Measurements from ENCODE around the gene MYO18A. TPM values are rescaled to one million over a fixed set of nuclear protein-coding genes. Genes with fewer than 3 reads are reported as not detected.

The MYO18A gene
- total RNA-seq, 3 donors from 2014 or later: 31.5 to 71.1 (median 42.3) TPM

DNA sequence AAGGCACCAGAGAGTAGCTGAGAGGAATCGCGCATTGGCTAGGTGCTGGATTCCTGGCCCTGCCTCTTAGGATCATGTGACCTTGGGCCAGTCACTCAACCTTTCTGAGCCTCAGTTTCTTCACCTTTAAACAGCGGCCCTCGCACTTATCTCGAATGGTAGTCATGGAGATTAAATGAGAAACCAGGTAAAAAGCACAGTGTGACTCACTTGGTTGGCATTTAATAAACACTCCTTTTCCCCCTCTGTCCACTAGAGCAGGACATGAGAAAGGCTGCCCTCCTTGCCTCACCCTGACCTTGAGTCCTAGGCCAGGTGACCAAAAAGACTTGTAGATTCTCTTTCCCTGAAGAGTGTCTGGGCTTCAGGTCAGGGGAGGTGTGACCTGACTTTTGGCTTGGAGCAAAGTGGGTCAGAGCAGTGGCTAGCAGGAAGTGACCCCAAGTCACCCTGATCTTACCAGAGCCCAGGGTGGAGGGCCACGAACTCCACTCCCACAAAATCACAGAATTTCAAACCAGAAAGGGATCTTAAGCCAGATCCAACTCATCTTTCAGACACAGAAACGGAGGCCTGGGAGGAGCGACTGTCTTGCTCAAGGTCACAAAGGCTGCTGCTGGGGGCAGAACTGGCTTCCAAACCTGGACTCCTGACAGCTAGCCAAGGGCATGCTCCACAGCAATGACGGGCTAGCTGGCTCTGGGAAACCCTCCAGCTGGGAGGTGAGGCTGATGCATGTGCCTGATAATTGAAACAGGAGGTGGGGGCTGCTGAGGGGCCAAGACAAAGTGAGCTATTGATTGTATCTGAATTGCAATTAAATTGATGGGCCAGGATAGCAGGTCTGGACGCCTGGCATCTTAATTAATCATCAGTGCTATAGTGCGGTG, 72.0 kb downstream of the MYO18A start:
- peaks cover 0 to 19% of the 10 kb centered on the region in 2 donors for H3K4me1 ChIP-seq
- H3K36me3 ChIP-seq: no peaks in the 10 kb centered on the region
- no peak for TF ChIP-seq POLR2A (IDR thresholded peaks at IDR 0.05)
- TF ChIP-seq, protein P1, sequence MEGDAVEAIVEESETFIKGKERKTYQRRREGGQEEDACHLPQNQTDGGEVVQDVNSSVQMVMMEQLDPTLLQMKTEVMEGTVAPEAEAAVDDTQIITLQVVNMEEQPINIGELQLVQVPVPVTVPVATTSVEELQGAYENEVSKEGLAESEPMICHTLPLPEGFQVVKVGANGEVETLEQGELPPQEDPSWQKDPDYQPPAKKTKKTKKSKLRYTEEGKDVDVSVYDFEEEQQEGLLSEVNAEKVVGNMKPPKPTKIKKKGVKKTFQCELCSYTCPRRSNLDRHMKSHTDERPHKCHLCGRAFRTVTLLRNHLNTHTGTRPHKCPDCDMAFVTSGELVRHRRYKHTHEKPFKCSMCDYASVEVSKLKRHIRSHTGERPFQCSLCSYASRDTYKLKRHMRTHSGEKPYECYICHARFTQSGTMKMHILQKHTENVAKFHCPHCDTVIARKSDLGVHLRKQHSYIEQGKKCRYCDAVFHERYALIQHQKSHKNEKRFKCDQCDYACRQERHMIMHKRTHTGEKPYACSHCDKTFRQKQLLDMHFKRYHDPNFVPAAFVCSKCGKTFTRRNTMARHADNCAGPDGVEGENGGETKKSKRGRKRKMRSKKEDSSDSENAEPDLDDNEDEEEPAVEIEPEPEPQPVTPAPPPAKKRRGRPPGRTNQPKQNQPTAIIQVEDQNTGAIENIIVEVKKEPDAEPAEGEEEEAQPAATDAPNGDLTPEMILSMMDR (IDR thresholded peaks at IDR 0.05): no peak
- TF ChIP-seq POLR2AphosphoS5 (IDR thresholded peaks at IDR 0.05): no peak
- no peak overlapping the region for H3K27ac ChIP-seq
- H3K9me3 ChIP-seq: no peaks in the 10 kb centered on the region
- H3K4me3 ChIP-seq: no peak overlapping the region
- H3K27me3 ChIP-seq: no peaks in the 10 kb centered on the region
- DNase-seq (ENCODE audit: low spot score in 2 of 2): no peak
- intact Hi-C loops (cut with DNase I; ENCODE audit: low total_unique reads): no loop called here

DNA sequence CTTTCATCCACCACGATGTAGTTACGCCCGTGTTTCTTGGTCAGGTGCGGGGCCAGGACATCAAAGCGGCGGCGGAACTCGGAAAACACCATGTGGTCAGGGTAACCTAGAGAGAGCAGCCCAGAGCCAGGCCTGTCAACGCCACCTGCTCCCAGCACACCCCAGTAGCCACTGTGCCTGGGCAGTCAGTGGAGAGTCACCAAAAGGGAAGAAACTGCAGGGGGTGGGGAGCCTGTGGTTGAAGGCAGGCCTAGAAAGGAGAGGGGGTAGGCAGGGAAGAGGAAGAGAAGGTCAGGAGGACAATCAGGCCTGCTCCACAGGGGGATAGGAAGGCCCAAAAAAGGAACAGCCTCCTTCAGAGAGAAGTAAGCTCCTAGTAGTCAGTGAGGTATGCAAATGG, 73.1 kb downstream of the MYO18A start:
- Histone ChIP-seq H3K9me3 (no peaks in the 10 kb centered on the region), H3K4me1 (peaks cover 0 to 10% of the 10 kb centered on the region in 2 donors), H3K27ac (no peak overlapping the region), H3K4me3 (no peak overlapping the region), H3K27me3 (no peaks in the 10 kb centered on the region), H3K36me3 (no peaks in the 10 kb centered on the region)
- TF ChIP-seq, protein P1 (IDR thresholded peaks at IDR 0.05): no peak
- TF ChIP-seq POLR2AphosphoS5 (IDR thresholded peaks at IDR 0.05) (no peak), POLR2A (IDR thresholded peaks at IDR 0.05) (no peak)
- intact Hi-C loops (cut with DNase I; ENCODE audit: low total_unique reads): no loop called here
- no peak for DNase-seq (ENCODE audit: low spot score in 2 of 2)

DNA sequence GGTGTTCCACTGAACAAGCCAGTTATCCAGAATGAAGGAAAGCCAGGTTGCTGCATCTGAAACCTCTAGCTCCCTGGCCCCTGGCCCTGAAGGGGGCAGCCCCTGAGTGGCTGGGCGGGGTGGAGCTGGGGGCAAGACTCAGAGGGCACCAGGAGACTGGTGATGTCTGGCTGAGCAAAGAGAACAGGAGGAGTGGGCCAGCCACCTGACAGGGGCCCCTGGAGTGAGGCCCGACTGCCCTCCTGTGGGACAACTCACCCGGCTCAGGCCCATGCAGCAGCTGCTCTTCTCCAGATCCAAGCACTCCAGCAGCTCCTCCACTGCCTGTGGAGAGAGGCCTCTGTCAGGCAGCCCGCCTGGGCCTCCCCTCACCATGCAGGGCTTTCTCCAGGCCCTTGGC, 76.9 kb downstream of the MYO18A start:
- Histone ChIP-seq H3K4me1 (no peaks in the 10 kb centered on the region), H3K27ac (no peak overlapping the region), H3K27me3 (no peaks in the 10 kb centered on the region), H3K4me3 (no peak overlapping the region), H3K36me3 (peaks cover 3% of the 10 kb centered on the region), H3K9me3 (no peaks in the 10 kb centered on the region)
- DNase-seq (ENCODE audit: low spot score in 2 of 2): no peak
- intact Hi-C loops (cut with DNase I; ENCODE audit: low total_unique reads): no loop called here
- TF ChIP-seq POLR2A (IDR thresholded peaks at IDR 0.05) (no peak), POLR2AphosphoS5 (IDR thresholded peaks at IDR 0.05) (no peak)
- TF ChIP-seq, protein P1 (IDR thresholded peaks at IDR 0.05): no peak

DNA sequence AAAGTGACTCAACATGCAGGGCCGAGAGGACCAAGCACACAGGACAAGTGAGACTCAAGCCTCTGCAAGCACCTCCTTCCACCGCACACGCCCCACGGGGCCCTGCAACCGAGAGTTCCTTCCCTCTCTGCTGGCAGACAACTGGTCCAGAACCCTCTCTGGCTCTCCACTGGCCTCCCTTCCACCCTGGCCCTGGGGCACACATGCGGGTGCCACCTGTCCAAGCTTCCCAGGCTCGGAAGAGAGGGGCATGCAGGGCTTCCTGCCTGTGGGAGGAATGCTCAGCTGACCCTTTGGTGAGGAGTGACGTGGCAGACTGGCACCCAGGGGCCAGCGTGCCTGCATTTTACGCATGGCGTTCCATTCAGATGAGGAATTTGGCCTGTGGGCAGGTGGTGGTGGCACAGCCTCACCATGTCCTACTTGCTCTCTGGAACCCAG, 77.4 kb downstream of the MYO18A start:
- Histone ChIP-seq H3K9me3 (no peaks in the 10 kb centered on the region), H3K36me3 (peaks cover 9% of the 10 kb centered on the region), H3K27me3 (no peaks in the 10 kb centered on the region), H3K4me3 (no peak overlapping the region), H3K4me1 (no peaks in the 10 kb centered on the region), H3K27ac (no peak overlapping the region)
- TF ChIP-seq, protein P1 (IDR thresholded peaks at IDR 0.05): no peak
- no peak for TF ChIP-seq POLR2A (IDR thresholded peaks at IDR 0.05)
- no peak for TF ChIP-seq POLR2AphosphoS5 (IDR thresholded peaks at IDR 0.05)
- no peak for DNase-seq (ENCODE audit: low spot score in 2 of 2)
- intact Hi-C loops (cut with DNase I; ENCODE audit: low total_unique reads): no loop called here

DNA sequence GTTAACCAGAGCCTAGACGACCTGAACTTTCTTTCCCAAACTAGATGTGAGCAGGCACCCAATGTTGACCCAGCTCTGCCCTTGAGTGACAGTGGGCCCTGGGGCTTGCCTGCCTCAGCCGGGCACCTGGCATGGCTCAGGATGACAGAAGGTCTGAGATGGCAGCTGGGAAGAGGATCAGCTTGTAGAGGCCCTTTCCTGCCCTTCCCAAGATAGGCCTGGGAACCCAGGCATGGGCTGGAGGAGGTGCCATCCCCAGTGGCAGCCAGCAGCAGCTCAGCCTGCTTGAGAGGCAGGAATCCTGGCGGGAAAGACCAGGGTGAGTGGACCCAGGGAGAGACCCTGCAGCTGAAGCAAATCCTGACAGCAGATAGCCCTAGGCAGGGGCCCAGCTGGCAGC, 78.2 kb downstream of the MYO18A start:
- H3K4me1 ChIP-seq: no peaks in the 10 kb centered on the region
- intact Hi-C loops (cut with DNase I; ENCODE audit: low total_unique reads): no loop called here

More for the DNA sequence above, 78.2 kb downstream of the MYO18A start:
- DNase-seq (ENCODE audit: low spot score in 2 of 2): no peak
- Histone ChIP-seq H3K4me3 (no peak overlapping the region), H3K27ac (no peak overlapping the region), H3K9me3 (no peaks in the 10 kb centered on the region), H3K27me3 (no peaks in the 10 kb centered on the region), H3K36me3 (peaks cover 9% of the 10 kb centered on the region)
- TF ChIP-seq POLR2A (IDR thresholded peaks at IDR 0.05) (no peak), POLR2AphosphoS5 (IDR thresholded peaks at IDR 0.05) (no peak)
- TF ChIP-seq, protein P1 (IDR thresholded peaks at IDR 0.05): no peak

Measured in breast epithelium (tissue), 4 donors.